ENCODE measurements around the gene SCN5A. TPM values are rescaled to one million over a fixed set of nuclear protein-coding genes. Genes with fewer than 3 reads are reported as not detected.

SCN5A gene
- total and polyA plus RNA-seq, 8 donors: 0.09 to 0.97 (median 0.83) TPM

- ATAC-seq: no peak
- Histone ChIP-seq H3K9me3 (no peaks in the 10 kb centered on the region), H3K27me3 (peaks cover 27 to 95% of the 10 kb centered on the region in 2 donors), H3K27ac (no peak overlapping the region), H3K4me3 (no peak overlapping the region), H3K4me1 (peaks cover 5 to 19% of the 10 kb centered on the region in 2 donors), H3K36me3 (no peaks in the 10 kb centered on the region)
- TF ChIP-seq CTCF (IDR thresholded peaks at IDR 0.05): no peak
- DNase-seq: no peak
- intact Hi-C loops (cut with DNase I): loop anchor here in 1 of 2 donors (5.0 kb wide), 1 partner anchor 124 kb away; no protein-coding TSS in a partner anchor
Measured at GRCh38 chr3:38646062-38646461, 3.4 kb downstream of the SCN5A start.

GRCh38 chr3:38645601-38646000 lies 3.9 kb downstream of the SCN5A start:
- H3K27me3 ChIP-seq: peaks cover 24 to 95% of the 10 kb centered on the region in 2 donors
- no peaks in the 10 kb centered on the region for H3K36me3 ChIP-seq
- no peaks in the 10 kb centered on the region for H3K9me3 ChIP-seq
- peaks cover 5 to 16% of the 10 kb centered on the region in 2 donors for H3K4me1 ChIP-seq
- H3K4me3 ChIP-seq: no peak overlapping the region
- intact Hi-C loops (cut with DNase I): loop anchor here in 1 of 2 donors (5.0 kb wide), 1 partner anchor 123 kb away; no protein-coding TSS in a partner anchor
- H3K27ac ChIP-seq: no peak overlapping the region
- ATAC-seq (no peak), DNase-seq (no peak)
- TF ChIP-seq CTCF (IDR thresholded peaks at IDR 0.05): no peak

GRCh38 chr3:38645076-38645475 lies 4.4 kb downstream of the SCN5A start:
- Histone ChIP-seq H3K27ac (no peak overlapping the region), H3K36me3 (no peaks in the 10 kb centered on the region), H3K9me3 (no peaks in the 10 kb centered on the region), H3K27me3 (peaks cover 24 to 90% of the 10 kb centered on the region in 2 donors), H3K4me3 (no peak overlapping the region), H3K4me1 (peaks cover 5 to 16% of the 10 kb centered on the region in 2 donors)
- no peak for TF ChIP-seq CTCF (IDR thresholded peaks at IDR 0.05)
- intact Hi-C loops (cut with DNase I): loop anchor here in 1 of 2 donors (5.0 kb wide), 1 partner anchor 123 kb away; no protein-coding TSS in a partner anchor
- DNase-seq (no peak), ATAC-seq (no peak)

- H3K36me3 ChIP-seq: no peaks in the 10 kb centered on the region
- peaks cover 5 to 12% of the 10 kb centered on the region in 2 donors for H3K4me1 ChIP-seq
- no peak overlapping the region for H3K27ac ChIP-seq
- TF ChIP-seq CTCF (IDR thresholded peaks at IDR 0.05): no peak
- no peak overlapping the region for H3K4me3 ChIP-seq
- H3K9me3 ChIP-seq: no peaks in the 10 kb centered on the region
- no peak for DNase-seq
- H3K27me3 ChIP-seq: peaks cover 24 to 86% of the 10 kb centered on the region in 2 donors
- intact Hi-C loops (cut with DNase I): loop anchor here in 1 of 2 donors (5.0 kb wide), 1 partner anchor 122 kb away; no protein-coding TSS in a partner anchor
- ATAC-seq: no peak
Measured at GRCh38 chr3:38644662-38645053, 4.8 kb downstream of the SCN5A start.

- no peak for ATAC-seq
- Histone ChIP-seq H3K36me3 (no peaks in the 10 kb centered on the region), H3K4me3 (no peak overlapping the region), H3K4me1 (peaks cover 3 to 6% of the 10 kb centered on the region in 2 donors), H3K27ac (no peak overlapping the region), H3K27me3 (peaks cover 22 to 81% of the 10 kb centered on the region in 2 donors), H3K9me3 (no peaks in the 10 kb centered on the region)
- no peak for TF ChIP-seq CTCF (IDR thresholded peaks at IDR 0.05)
- no peak for DNase-seq
- intact Hi-C loops (cut with DNase I): no loop called here
Measured at GRCh38 chr3:38644016-38644661, 5.3 kb downstream of the SCN5A start.

All from left lung (tissue), 10 donors.